Mammary epithelial cell (primary cell): ENCODE measurements around the gene RNF223.

Experiments used
- CTCF ChIP-seq, 2 donors: IDR thresholded peaks in 1 of 2; conservative IDR thresholded peaks in 1 of 2; 2 replicates each; pipeline ENCODE4 v1.5.1; 2011 to 2012; ENCODE audit warnings: inconsistent platforms in 2 of 2, low read length in 2 of 2, mild to moderate bottlenecking in 2 of 2, control low read depth in 1 of 2, low read depth in 1 of 2; ENCODE audit not compliant: insufficient read depth in 1 of 2; ENCODE audit errors: extremely low read depth in 1 of 2
- EZH2 ChIP-seq: IDR thresholded peaks from 2 replicates; pipeline ENCODE4 v1.6.1; 2012; ENCODE audit warnings: low read length, inconsistent platforms, borderline replicate concordance

- no peak for TF ChIP-seq CTCF (conservative IDR thresholded peaks at IDR 0.05 in 1 of 2, IDR thresholded peaks at IDR 0.05 in 1 of 2; ENCODE audit: extremely low read depth in 1 of 2, insufficient read depth in 1 of 2, low read depth in 1 of 2, low read length in 2 of 2)
- no peak for TF ChIP-seq EZH2
Measured at GRCh38 chr1:1089731-1090423, 15.8 kb upstream of the RNF223 start.
